HG03064 (cell line): ENCODE results near the gene HECTD4.
"Not testable (repeated sequence)": the region's sequence is repeated elsewhere in the genome, so short reads cannot be mapped to it uniquely, and the experiment has no call there.

Experiments used
- ATAC-seq: cut with Tn5 transposase; IDR thresholded peaks from one replicate; pipeline ENCODE4 v1.9.1; 2021; ENCODE audit warnings: low read depth; ENCODE audit not compliant: unreplicated experiment

Gene HECTD4

DNA sequence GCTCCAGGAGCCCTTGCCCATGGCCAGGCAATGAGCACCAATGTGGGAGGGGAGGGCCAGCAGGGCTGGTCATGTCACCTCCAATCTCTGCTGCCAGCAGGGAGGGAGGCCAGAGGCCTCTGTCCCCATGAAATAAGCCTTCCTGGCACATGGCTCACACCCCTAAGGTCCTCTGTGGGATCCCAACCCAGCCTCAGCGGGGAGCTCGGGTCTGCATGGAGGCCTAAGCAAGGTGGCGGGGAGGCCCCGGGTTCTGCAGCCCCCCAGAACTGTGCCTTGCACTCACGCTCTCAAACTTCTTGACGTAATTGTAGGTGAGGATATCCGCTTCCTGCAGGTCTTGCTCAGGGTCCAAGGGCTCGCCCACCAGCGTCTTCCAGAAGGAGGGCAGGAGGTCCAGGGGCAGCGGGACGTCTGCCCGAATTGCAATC, 215.2 kb downstream of the HECTD4 start:
- no peak for ATAC-seq

- no peak for ATAC-seq
Observed at GRCh38 chr12:112166051-112167015, 215.9 kb downstream of the HECTD4 start.

DNA sequence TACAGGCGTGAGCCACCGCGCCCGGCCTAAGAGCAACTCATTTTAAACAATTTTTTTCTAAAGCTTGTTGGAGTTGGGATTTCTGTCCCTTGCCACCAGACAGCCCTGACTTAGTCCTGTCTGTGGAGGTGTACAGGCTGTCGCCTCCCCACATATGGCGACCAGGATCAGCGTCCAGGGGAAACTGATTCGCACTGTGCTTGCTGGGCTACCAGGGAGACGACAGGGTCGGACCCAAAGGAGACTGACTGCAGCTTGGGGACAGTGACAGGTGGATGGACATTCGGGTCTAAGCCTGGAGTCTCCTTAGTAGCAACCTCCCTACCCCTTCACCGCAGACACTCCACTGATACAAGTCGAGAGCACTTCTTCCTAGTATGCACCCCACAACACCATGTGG, 216.6 kb downstream of the HECTD4 start:
- no peak for ATAC-seq

DNA sequence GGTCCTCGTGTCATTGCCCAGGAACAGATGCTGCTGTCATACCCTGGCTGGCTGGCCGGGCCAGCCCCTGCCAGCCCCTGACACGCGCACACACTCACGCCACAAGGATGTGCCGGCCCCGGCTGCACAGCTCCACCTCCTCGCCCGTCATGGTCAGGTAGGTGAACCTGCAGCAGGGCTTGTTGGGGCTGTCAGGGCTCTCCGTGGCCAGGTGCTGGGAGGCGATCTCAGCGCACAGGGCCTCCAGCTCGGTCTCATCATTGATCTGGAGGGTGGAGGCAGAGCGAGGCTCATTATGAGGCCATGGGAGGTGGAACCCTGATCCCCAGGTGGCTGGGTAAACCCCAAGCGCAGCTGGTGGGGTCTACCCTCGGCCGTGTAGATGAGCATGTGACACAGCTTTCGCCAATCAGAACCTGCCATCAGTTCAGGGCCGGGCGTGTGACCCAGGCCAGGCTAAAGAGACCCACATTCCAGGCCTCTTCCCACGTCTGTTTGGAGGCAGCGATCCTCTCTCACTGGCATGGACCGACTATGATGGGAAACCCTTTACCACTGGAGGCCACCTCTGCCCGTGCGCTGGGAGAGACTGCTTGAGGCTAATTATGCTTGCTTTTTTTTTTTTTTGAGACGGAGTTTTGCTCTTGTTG, 218.1 kb downstream of the HECTD4 start:
- ATAC-seq, result no peak

DNA sequence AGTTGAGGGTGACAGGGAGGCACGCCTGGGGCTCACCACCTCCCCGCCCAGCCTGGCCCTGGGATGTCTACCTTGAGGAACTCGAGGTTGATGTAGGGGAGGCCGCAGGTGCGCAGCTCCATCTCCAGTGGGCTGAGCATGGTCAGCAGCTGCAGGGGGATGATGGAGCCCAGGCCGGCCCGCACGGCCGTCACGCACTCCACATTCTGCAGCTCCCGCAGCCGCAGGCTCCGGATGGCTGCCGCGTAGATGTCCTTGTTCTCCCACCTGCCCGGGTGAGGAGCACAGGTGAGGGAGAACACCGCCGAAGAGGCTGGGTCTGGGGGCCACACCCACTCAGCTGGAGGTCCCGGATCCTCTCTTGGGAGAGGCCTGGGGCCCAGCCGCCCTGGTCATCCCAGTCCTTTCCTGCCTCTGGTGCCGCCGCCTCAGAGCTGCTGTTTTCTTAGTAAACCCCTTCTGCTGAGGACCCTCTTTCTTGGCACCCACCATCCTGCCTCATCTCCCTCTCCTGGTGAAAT, 218.7 kb downstream of the HECTD4 start:
- no peak for ATAC-seq

DNA sequence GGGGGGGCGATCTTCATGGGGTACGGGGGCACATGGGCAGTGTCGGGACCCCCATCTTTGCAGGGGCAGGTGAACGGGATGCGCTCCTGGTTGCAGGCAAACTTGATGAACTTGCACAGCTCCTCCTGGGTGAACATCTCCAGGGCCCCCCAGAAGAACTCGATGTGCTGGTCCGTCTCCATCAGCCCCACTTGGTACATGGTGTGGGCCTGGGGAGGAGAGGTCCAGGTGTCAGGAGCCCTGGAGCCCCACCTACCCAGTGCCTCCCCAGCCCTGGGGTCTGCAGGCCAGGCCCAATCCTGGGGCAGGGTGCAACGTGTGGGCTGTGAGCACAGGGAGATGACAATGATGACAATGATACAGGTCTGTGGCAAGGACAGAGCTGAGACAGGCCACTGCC, 219.2 kb downstream of the HECTD4 start:
- ATAC-seq, result no peak

GRCh38 chr12:112162241-112162790, 219.9 kb downstream of the HECTD4 start:
- ATAC-seq, result no peak

DNA sequence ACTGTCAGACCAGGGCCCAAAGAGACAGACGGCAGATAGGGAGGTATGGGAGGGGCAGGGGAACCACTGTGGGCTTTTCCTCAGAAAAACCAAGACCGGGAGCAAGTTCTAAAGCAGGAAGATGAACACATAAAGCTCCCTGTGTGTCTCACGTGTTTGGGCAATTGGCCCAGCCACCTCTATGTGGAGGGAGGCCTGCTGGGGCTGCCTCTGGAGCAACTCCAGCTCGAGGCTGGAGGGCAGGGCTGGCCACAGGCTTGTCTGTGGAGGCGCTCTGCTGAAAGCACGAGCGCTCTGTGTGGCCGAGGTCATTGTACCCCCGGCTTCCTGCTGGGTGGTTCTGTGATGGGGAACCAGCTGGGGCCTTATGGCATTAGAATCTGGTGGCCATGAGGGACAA, 220.5 kb downstream of the HECTD4 start:
- ATAC-seq, result no peak

DNA sequence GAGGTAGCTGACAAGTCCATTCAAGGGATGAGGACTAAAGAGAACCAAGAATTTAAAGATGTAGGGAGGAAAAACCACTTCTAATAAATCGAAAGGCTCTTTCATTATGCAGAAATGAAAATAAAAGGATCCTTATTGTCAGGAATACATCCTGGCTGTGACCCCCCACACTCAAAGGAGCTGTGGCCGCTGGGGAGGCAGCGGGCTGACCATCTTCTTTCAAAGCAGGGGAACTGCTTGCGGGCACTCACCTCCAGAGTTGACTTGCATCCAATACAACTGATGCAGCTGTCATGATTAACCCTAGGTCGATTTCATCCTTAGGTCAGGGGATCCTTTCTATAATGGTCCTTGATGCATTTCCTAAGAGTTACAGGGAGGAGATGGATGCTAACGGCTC, 221.6 kb downstream of the HECTD4 start:
- no peak for ATAC-seq

DNA sequence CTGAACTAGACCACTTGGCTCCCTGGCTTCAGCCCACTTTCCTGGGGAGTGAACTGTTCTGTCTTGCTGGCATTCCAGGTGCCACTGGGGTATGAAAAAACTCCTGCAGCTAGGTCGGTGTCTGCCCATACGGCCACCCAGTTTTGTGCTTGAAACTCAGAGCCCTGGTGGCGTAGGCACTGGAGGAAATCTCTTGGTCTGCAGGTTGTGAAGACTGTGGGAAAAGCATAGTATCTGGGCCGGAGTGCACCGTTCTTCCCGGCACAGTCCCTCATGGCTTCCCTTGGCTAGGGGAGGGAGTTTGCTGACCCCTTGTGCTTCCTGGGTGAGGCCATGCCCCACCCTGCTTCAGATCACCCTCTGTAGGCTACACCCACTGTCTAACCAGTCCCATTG, 223.1 kb downstream of the HECTD4 start:
- ATAC-seq, result no peak

GRCh38 chr12:112158461-112159145, 223.6 kb downstream of the HECTD4 start:
- ATAC-seq, result not testable (repeated sequence)

- ATAC-seq, result no peak
Observed at GRCh38 chr12:112153893-112154219, 228.4 kb downstream of the HECTD4 start.

- ATAC-seq, result no peak
Observed at GRCh38 chr12:112153181-112153892, 228.9 kb downstream of the HECTD4 start.

- no peak for ATAC-seq
Observed at GRCh38 chr12:112151766-112152541, 230.3 kb downstream of the HECTD4 start.

GRCh38 chr12:112149596-112149995, 232.6 kb downstream of the HECTD4 start:
- ATAC-seq, result no peak

DNA sequence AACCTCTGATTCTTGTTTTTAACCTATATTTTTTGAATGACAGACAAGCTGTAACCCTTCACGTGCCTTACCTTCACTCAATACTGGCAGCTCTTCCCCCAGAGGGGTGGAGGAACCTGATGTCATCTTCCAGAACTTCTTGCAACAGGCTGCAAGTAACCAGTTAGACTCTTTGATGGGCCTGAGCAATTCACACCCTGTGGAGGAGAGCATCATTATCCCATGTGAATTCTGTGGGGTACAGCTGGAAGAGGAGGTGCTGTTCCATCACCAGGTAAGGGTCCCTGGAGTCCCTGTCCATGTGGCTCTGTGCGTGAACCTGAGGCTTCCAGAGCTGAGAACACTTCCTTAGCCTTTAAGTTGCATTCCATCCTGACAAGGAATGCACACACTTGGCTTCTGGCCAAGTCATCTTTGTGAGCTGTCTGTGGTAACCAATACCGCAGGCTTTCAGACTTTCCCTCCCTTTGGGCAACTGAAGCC, 234.2 kb downstream of the HECTD4 start:
- no peak for ATAC-seq

- no peak for ATAC-seq
Observed at GRCh38 chr12:112146123-112146522, 236.1 kb downstream of the HECTD4 start.

DNA sequence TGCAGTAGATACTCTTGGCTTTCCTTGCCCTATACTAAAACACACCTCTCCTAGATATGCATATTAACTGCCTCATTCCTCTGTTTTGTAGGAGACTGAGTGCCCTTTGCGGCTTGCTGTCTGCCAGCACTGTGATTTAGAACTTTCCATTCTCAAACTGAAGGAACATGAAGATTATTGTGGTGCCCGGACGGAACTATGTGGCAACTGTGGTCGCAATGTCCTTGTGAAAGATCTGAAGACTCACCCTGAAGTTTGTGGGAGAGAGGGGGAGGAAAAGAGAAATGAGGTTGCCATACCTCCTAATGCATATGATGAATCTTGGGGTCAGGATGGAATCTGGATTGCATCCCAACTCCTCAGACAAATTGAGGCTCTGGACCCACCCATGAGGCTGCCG, 241.5 kb downstream of the HECTD4 start:
- no peak for ATAC-seq

DNA sequence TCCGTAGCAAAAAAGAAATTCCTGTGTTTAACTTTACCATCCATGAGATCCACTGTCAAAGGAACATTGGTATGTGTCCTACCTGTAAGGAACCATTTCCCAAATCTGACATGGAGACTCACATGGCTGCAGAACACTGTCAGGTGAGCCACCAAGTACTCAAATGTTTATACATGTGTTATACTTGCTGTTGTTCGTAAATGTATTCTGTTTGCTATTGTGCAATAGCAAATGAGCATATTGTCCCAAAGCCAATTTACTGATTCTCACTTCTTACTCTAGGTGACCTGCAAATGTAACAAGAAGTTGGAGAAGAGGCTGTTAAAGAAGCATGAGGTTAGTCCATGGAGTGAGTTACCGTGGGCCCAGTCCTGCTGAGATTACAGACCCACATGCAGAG, 247.5 kb downstream of the HECTD4 start:
- no peak for ATAC-seq
